ENCODE data around the gene PTPRF. TPM values are rescaled to one million over a fixed set of nuclear protein-coding genes. Genes with fewer than 3 reads are reported as not detected.

PTPRF gene
- polyA plus RNA-seq, 1 experiment = 68.3 TPM

- peak overlapping the region; percentile 96 for H3K4me3 ChIP-seq (ENCODE audit: low read depth, low read length)
- no peaks in the 10 kb centered on the region for H3K9me3 ChIP-seq (ENCODE audit: control insufficient read depth, insufficient read depth, low read length)
- DNase-seq (ENCODE audit: low read depth, low spot score) = peak; percentile 95
- ChIA-PET POLR2A (interaction anchor here (0.6 to 2.8 kb wide), 37 partner anchors 9 to 397 kb away, joined by 3 to 26 read pairs (median 4); partner anchors contain the start of genes ATP6V0B, HYI, PTPRF and ST3GAL3), CTCF (interaction anchor here (1.0 to 3.6 kb wide), 7 partner anchors 24 to 423 kb away, joined by 3 to 29 read pairs (median 4); no protein-coding TSS in a partner anchor)
- TF ChIP-seq CTCF (IDR thresholded peaks at IDR 0.05; ENCODE audit: low read depth, low read length) = no peak
- H3K27me3 ChIP-seq (ENCODE audit: control insufficient read depth, insufficient read depth, low read length) = no peaks in the 10 kb centered on the region
- H3K27ac ChIP-seq (ENCODE audit: low read depth, low read length) = peak overlapping the region; percentile 86
Observed at GRCh38 chr1:43650310-43651085, 119.8 kb downstream of the PTPRF start.

GRCh38 chr1:43651188-43651587 is 120.5 kb downstream of the PTPRF start:
- no peak for TF ChIP-seq CTCF (IDR thresholded peaks at IDR 0.05; ENCODE audit: low read depth, low read length)
- Histone ChIP-seq H3K4me3 (ENCODE audit: low read depth, low read length) (peak overlapping the region; percentile 96), H3K9me3 (ENCODE audit: control insufficient read depth, insufficient read depth, low read length) (no peaks in the 10 kb centered on the region), H3K27me3 (ENCODE audit: control insufficient read depth, insufficient read depth, low read length) (no peaks in the 10 kb centered on the region), H3K27ac (ENCODE audit: low read depth, low read length) (no peak overlapping the region)
- DNase-seq (ENCODE audit: low read depth, low spot score) = no peak
- ChIA-PET CTCF (interaction anchor here (0.6 to 3.6 kb wide), 5 partner anchors 122 to 397 kb away, joined by 3 to 29 read pairs (median 5); no protein-coding TSS in a partner anchor), POLR2A (interaction anchor here (1.2 to 2.8 kb wide), 9 partner anchors 9 to 120 kb away, joined by 3 to 26 read pairs (median 8); partner anchors contain the start of gene PTPRF)

- TF ChIP-seq CTCF (IDR thresholded peaks at IDR 0.05; ENCODE audit: low read depth, low read length) = no peak
- CTCF ChIA-PET = interaction anchor here (0.6 to 3.6 kb wide), 3 partner anchors 123 to 350 kb away, joined by 3 to 29 read pairs (median 15); no protein-coding TSS in a partner anchor
- DNase-seq (ENCODE audit: low read depth, low spot score) = no peak
Observed at GRCh38 chr1:43651902-43652301, 121.2 kb downstream of the PTPRF start.

GRCh38 chr1:43653339-43653738 is 122.7 kb downstream of the PTPRF start:
- POLR2A ChIA-PET = no interaction called here
- H3K27ac ChIP-seq (ENCODE audit: low read depth, low read length) = no peak overlapping the region
- no peak for DNase-seq (ENCODE audit: low read depth, low spot score)
- no peaks in the 10 kb centered on the region for H3K9me3 ChIP-seq (ENCODE audit: control insufficient read depth, insufficient read depth, low read length)
- H3K4me3 ChIP-seq (ENCODE audit: low read depth, low read length) = no peak overlapping the region
- TF ChIP-seq CTCF (IDR thresholded peaks at IDR 0.05; ENCODE audit: low read depth, low read length) = peak; percentile 49
- CTCF ChIA-PET = interaction anchor here (1.1 to 3.6 kb wide), 3 partner anchors 32 to 281 kb away, joined by 3 to 15 read pairs (median 5); no protein-coding TSS in a partner anchor
- no peaks in the 10 kb centered on the region for H3K27me3 ChIP-seq (ENCODE audit: control insufficient read depth, insufficient read depth, low read length)

More at GRCh38 chr1:43651902-43652301, 121.2 kb downstream of the PTPRF start:
- Histone ChIP-seq H3K9me3 (ENCODE audit: control insufficient read depth, insufficient read depth, low read length) (no peaks in the 10 kb centered on the region), H3K4me3 (ENCODE audit: low read depth, low read length) (peak overlapping the region; percentile 96), H3K27ac (ENCODE audit: low read depth, low read length) (no peak overlapping the region), H3K27me3 (ENCODE audit: control insufficient read depth, insufficient read depth, low read length) (no peaks in the 10 kb centered on the region)
- POLR2A ChIA-PET = interaction anchor here (2.6 to 2.8 kb wide), 2 partner anchors 9 to 20 kb away, joined by 13 to 26 read pairs; no protein-coding TSS in a partner anchor

GRCh38 chr1:43653893-43654292 is 123.2 kb downstream of the PTPRF start:
- POLR2A ChIA-PET = no interaction called here
- no peak for DNase-seq (ENCODE audit: low read depth, low spot score)
- no peak overlapping the region for H3K27ac ChIP-seq (ENCODE audit: low read depth, low read length)
- TF ChIP-seq CTCF (IDR thresholded peaks at IDR 0.05; ENCODE audit: low read depth, low read length) = no peak
- no peaks in the 10 kb centered on the region for H3K27me3 ChIP-seq (ENCODE audit: control insufficient read depth, insufficient read depth, low read length)
- H3K9me3 ChIP-seq (ENCODE audit: control insufficient read depth, insufficient read depth, low read length) = no peaks in the 10 kb centered on the region
- no peak overlapping the region for H3K4me3 ChIP-seq (ENCODE audit: low read depth, low read length)
- CTCF ChIA-PET = interaction anchor here (1.0 to 1.2 kb wide), 3 partner anchors 32 to 124 kb away, joined by 3 to 5 read pairs (median 5); no protein-coding TSS in a partner anchor

Measured in AG04450 (cell line).